Measurements from ENCODE around the gene USP46. TPM values are rescaled to one million over a fixed set of nuclear protein-coding genes. Genes with fewer than 3 reads are reported as not detected.
A peak's percentile ranks its signal among the peaks of the same experiment; 100 is the strongest.

Gene USP46
- 86.7 TPM for total RNA-seq

- peak; percentile 70 for DNase-seq
These were observed at the start of gene USP46 for GRCh38 chr4:52659001-52659721. Gene USP46 (minus strand): TSS chr4:52659301. CDS start chr4:52659150, 151 bp downstream.

- no peak for DNase-seq
These were observed 45.6 kb upstream of the USP46 start for GRCh38 chr4:52704661-52705060.

GRCh38 chr4:52704133-52704532, 45.0 kb upstream of the USP46 start:
- DNase-seq: no peak

GRCh38 chr4:52701207-52701606, 42.1 kb upstream of the USP46 start:
- DNase-seq: no peak

- DNase-seq: no peak
These were observed 35.8 kb upstream of the USP46 start for GRCh38 chr4:52694936-52695335.

GRCh38 chr4:52693492-52693891, 34.4 kb upstream of the USP46 start:
- DNase-seq: no peak

GRCh38 chr4:52689096-52689495, 30.0 kb upstream of the USP46 start:
- no peak for DNase-seq

- DNase-seq: no peak
These were observed 28.6 kb upstream of the USP46 start for GRCh38 chr4:52687696-52688095.

- DNase-seq: no peak
These were observed 26.2 kb upstream of the USP46 start for GRCh38 chr4:52685316-52685715.

GRCh38 chr4:52684896-52685295, 25.8 kb upstream of the USP46 start:
- DNase-seq: no peak

- DNase-seq: no peak
These were observed 21.3 kb upstream of the USP46 start for GRCh38 chr4:52680381-52680780.

- DNase-seq: no peak
These were observed 17.4 kb upstream of the USP46 start for GRCh38 chr4:52676536-52676935.

- no peak for DNase-seq
These were observed 16.0 kb upstream of the USP46 start for GRCh38 chr4:52675111-52675510.

- DNase-seq: no peak
These were observed 11.6 kb upstream of the USP46 start for GRCh38 chr4:52670739-52671138.

- DNase-seq: no peak
These were observed 11.0 kb upstream of the USP46 start for GRCh38 chr4:52670121-52670520.

- no peak for DNase-seq
These were observed 6.5 kb upstream of the USP46 start for GRCh38 chr4:52665592-52665991.

GRCh38 chr4:52664479-52664878, 5.4 kb upstream of the USP46 start:
- no peak for DNase-seq

- DNase-seq: no peak
These were observed 3.0 kb upstream of the USP46 start for GRCh38 chr4:52661966-52662690.

GRCh38 chr4:52660643-52661042, 1.5 kb upstream of the USP46 start:
- DNase-seq: no peak

GRCh38 chr4:52659722-52660261, 691 bp upstream of the USP46 start:
- DNase-seq: peak; percentile 33

GRCh38 chr4:52658641-52659000, 480 bp downstream of the USP46 start:
- no peak for DNase-seq

GRCh38 chr4:52657618-52658501, 1.2 kb downstream of the USP46 start:
- DNase-seq: peak; percentile 26

- no peak for DNase-seq
These were observed 1.8 kb downstream of the USP46 start for GRCh38 chr4:52657292-52657617.

Measured in occipital lobe (tissue), 2 donors.